Pons (tissue), 1 donor: Measurements from ENCODE around the gene GNAT1.
"Not testable (repeated sequence)": the region's sequence is repeated elsewhere in the genome, so short reads cannot be mapped to it uniquely, and the experiment has no call there.

Source experiments
- DNase-seq: peaks from one replicate; pipeline ENCODE4 v3.0.0-alpha.2; 2016; ENCODE audit warnings: low spot score

Gene GNAT1

DNA sequence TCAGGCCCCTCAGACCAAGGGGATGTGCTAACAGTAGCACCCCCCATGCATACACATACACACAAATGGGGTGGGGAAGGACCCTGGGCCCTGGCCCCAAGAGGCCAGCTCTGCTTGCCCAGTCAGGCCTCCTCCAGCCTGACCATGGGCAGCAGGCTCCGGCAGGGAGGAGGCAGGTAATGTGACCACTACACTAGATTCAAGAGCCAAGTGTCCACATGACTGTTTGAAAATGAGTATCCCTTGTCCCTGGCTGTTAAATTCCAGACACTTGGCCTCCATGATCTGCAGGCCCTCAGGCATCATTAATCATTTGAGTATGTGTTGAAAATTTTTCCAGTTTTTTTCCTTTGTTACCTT is 30.7 kb downstream of the GNAT1 start:
- DNase-seq: no peak

GRCh38 chr3:50224639-50225038 is 33.2 kb downstream of the GNAT1 start:
- no peak for DNase-seq

GRCh38 chr3:50226888-50227389 is 35.5 kb downstream of the GNAT1 start:
- peak; percentile 60 for DNase-seq

GRCh38 chr3:50227390-50228183 is 36.2 kb downstream of the GNAT1 start:
- DNase-seq: peak; percentile 87

DNA sequence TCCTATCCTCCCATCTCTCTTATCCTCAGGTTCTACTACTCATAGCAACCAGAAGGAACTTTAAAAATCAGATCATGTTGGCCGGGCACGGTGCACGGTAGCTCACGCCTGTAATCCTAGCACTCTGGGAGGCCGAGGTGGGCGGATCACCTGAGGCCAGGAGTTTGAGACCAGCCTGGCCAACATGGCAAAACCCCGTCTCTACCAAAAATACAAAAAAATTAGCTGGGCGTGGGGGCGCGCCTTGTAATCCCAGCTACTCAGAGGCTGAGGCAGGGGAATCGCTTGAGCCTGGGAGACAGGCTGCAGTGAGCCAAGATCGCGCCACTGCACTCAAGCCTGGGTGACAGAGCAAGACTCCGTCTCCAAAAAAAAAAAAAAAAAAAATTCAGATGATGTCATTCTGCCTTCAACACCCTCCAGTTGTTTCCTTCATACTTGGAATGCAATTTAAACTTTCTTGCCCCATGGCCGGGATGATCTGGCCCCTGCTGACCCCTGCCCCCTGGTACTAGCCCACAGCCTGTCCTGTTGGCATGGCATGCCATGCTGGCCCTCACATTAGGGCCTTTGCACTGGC is 36.9 kb downstream of the GNAT1 start:
- not testable (repeated sequence) for DNase-seq

DNA sequence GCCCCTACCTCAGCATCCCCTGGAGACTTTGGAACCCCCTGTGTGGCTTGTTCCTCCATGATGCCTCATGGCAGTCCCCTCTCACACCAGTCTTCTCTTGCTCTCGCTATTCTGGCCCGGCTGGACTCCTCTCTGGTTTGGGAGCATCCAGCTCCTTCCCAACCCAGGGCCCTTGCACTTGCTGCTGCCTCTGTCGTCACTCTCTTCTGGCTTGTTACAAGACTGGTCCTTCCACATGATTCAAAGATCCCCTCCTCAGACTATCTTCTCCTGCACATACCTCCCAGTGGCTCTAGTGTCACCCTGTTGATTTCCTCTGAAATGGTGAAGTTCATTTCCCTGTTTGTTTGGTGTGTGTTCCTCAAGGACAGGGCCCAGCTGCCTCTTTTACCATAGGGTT is 38.1 kb downstream of the GNAT1 start:
- no peak for DNase-seq

- no peak for DNase-seq
Observed at GRCh38 chr3:50230104-50230793, 38.8 kb downstream of the GNAT1 start.

- DNase-seq: no peak
Observed at GRCh38 chr3:50230794-50231125, 39.4 kb downstream of the GNAT1 start.

GRCh38 chr3:50231581-50231980 is 40.2 kb downstream of the GNAT1 start:
- no peak for DNase-seq

GRCh38 chr3:50232303-50232702 is 40.9 kb downstream of the GNAT1 start:
- DNase-seq: no peak

GRCh38 chr3:50233176-50233575 is 41.8 kb downstream of the GNAT1 start:
- DNase-seq: no peak

DNA sequence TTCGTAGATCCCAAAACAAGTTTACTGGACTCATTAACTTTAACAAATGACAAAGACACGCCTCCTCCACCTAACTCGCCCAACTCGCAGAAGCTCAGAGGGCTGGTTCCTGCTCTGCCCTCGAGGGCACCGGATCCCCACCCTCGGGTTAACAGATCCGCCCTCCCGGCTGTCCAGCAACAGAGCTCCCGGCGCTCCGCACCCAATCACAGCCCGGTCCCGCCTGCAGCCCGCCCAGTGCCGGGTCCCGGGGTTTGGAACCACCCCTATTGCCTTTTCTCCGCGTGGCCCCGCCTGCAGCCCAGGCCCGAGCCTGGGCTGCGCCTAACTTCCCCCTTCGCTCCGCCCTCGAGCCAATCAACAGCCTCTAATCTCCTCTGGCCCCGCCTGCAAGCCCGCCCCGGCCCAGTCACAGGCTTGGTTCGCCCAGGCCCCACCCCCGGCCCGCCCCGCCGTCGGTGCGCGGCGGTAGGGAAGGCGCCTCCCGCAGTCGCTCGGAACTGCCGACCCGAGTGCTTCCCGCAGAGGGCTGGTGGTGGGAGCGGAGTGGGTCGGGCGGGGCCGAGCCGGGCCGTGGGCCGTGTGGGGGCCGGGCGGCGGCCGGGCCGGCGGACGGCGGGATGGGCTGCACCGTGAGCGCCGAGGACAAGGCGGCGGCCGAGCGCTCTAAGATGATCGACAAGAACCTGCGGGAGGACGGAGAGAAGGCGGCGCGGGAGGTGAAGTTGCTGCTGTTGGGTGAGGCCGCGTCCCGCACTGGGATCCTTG is 44.5 kb downstream of the GNAT1 start, which contains the start of gene GNAI2:
GNAI2 (plus strand) TSS at position 489 of the 768 bp plus-strand sequence; CDS start at position 621, 132 bp downstream.
- DNase-seq: peak; percentile 99

DNA sequence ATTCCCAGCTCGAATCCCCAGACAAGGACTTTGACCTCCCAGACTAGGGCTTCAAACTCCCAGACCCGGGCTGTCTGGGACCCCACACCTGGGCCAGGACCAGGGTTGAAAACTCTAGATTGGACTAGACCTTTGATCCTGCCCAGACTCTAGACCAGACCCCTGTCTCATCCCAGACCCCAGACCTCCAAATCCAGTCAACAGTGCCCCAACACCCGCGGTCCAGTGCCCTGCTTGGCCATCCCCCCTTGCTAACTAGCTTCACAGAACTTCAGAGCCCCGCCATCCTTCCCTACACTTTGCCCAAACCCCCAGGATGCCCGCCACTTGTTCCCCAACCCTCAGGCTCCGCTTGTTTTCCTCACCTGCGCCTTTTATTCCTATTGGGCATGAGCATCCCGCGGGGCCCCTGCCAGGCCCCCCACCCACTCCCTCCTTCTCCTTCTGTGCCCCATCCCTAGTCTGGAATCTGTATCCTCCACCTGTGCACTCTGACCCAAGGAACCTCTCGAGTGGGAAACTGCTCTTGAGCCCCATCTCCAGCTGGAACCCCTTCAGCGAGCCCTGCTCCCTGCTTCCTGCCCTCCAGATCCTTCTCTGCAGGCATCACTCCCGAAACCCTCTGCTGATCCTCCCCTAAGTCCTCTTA is 45.2 kb downstream of the GNAT1 start:
- DNase-seq: no peak

DNA sequence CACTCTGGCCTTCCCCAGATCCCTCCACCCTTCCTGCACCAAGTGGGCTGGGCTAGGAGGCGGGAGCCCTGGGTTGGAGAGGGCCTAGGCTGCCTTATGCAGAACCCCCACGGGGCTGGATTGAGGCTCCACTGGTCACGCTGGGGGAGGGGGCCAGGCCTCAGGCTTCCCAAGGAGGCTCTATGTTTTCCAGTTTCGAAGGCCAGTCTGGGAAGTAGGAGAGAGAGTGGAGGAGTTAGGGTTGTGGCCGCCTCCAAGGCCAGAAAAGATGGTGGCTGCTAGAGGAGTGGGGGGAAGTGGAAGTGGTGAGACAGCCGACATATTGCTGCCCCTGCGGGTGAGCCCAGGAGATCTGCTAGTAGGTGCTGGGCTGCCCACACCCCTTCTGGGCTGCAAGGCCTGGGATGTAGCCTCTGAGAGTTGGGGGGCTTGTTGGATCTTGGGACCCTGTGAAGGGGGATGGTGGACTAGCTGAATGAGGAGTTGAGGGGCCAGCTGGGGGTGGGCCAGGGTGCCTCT is 45.8 kb downstream of the GNAT1 start:
- DNase-seq: no peak

DNA sequence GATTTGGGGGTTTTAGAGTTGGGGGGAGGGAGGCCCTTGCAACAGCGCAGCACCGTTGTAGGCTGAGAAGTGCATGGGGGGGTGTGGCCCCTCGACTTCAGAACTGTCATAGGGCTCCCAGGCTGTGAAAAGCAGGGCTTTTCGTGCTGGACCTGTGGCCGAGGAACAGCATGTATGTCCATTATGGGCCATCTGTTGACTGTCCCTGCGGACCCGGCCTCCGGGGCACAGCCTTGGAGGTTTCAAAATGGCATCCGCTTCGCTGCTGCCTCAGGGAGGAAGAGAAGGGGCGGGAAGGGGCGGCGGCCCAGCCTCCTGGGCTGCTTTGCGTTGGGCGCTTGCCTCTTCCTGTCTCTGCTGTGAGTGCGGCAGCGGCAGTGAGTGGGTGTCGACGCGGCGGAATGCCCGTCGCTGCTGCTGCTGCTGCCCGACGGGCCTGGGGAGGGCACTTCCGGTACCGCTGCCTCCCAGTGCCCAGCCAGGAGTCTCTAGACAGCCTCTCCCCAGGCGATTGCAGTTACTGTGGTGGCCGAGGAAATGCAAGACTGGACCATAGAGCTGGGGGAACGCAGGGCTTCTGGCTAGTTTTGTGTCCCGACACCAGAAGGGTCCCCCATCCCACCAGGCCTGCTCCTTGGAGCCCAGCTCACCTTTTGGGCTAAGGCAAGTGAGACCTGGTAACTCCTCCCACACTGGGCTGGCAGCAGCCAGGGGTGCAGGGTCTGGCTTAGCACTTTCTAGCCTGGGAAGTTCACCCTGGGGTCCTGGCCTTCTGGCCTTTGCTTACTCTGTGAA is 46.5 kb downstream of the GNAT1 start:
- peak; percentile 68 for DNase-seq

GRCh38 chr3:50238549-50239026 is 47.2 kb downstream of the GNAT1 start:
- peak; percentile 53 for DNase-seq

DNA sequence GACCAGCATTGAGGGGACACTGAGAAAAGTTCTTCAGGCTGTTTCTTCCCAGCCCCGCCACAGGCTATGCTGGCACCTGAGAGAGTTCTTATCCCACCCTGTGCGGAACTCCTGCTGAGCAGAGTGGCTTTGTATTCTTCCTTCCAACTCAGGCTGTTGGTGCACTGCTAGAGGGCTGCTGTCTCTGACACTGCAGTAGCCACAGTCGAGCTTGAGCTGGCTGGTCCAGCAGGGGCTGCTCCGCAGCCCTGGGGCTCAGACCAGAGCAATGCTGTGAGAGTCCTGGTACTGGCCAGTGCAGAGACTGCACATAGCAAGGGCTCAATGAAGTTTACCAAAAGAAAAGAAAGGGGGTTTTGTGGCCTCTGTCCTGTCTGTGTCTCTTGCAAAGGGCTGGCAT is 48.2 kb downstream of the GNAT1 start:
- no peak for DNase-seq

GRCh38 chr3:50241163-50241562 is 49.8 kb downstream of the GNAT1 start:
- DNase-seq: no peak

- DNase-seq: no peak
Observed at GRCh38 chr3:50241713-50242380, 50.4 kb downstream of the GNAT1 start.

GRCh38 chr3:50242381-50242770 is 51.0 kb downstream of the GNAT1 start:
- no peak for DNase-seq
